ENCODE results near the gene TBC1D8. TPM values are rescaled to one million over a fixed set of nuclear protein-coding genes. Genes with fewer than 3 reads are reported as not detected.

The TBC1D8 gene
- total RNA-seq, 2 donors from 2014 or later = 86.1 to 149 TPM

DNA sequence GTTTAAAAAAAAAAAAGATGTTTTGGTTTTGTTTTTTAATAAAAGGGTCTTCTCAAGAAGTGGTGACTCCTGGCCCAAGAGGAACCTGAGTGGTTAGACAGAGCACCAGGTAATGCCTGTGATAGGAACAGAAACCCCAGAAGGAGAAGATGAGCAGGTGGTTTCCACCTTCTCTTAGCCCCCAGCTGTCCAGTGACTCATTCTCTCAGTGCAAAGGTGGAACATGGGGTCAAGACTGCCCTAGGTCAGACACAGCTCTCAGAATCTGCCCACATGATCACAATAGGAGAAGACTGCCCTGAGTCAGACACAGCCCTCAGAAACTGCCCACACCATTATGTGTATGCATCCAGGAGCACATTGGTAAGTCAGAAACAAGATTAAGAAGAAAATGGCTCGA is 61.8 kb downstream of the TBC1D8 start:
- Histone ChIP-seq H3K4me3 (no peak overlapping the region), H3K27ac (no peak overlapping the region), H3K36me3 (no peaks in the 10 kb centered on the region), H3K27me3 (replicated peaks; ENCODE audit: insufficient read depth) (no peaks in the 10 kb centered on the region), H3K4me1 (replicated peaks) (no peaks in the 10 kb centered on the region), H3K9me3 (no peaks in the 10 kb centered on the region)
- intact Hi-C loops (cut with DNase I) = no loop called here
- DNase-seq (ENCODE audit: low spot score) = no peak
- WGBS = 81% methylated on average over 1 of the region's 1 CpG
- TF ChIP-seq POLR2A (IDR thresholded peaks at IDR 0.05) (no peak), POLR2AphosphoS5 (IDR thresholded peaks at IDR 0.05) (no peak)
- TF ChIP-seq, protein P1, sequence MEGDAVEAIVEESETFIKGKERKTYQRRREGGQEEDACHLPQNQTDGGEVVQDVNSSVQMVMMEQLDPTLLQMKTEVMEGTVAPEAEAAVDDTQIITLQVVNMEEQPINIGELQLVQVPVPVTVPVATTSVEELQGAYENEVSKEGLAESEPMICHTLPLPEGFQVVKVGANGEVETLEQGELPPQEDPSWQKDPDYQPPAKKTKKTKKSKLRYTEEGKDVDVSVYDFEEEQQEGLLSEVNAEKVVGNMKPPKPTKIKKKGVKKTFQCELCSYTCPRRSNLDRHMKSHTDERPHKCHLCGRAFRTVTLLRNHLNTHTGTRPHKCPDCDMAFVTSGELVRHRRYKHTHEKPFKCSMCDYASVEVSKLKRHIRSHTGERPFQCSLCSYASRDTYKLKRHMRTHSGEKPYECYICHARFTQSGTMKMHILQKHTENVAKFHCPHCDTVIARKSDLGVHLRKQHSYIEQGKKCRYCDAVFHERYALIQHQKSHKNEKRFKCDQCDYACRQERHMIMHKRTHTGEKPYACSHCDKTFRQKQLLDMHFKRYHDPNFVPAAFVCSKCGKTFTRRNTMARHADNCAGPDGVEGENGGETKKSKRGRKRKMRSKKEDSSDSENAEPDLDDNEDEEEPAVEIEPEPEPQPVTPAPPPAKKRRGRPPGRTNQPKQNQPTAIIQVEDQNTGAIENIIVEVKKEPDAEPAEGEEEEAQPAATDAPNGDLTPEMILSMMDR (IDR thresholded peaks at IDR 0.05) = no peak

DNA sequence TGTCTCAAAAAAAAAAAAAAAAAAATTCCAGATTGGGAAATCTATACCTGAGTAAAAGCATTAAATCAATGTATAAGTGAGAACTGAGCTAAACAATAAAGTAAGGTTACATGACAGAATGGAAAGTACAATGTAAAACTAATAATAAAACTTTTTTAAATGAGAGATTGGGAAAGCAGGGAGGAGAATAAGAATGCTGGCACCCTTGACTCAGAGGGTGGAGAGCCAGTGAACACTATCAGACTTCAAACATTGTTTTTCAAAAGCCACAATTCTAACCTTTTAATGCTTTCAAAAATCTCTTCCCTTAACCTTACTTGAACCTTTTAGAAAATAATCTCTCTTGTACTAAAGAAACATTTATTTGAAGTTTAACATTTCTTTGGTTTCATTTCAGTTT is 63.5 kb downstream of the TBC1D8 start:
- peak overlapping the region; percentile 33 to 42 for H3K27ac ChIP-seq

DNA sequence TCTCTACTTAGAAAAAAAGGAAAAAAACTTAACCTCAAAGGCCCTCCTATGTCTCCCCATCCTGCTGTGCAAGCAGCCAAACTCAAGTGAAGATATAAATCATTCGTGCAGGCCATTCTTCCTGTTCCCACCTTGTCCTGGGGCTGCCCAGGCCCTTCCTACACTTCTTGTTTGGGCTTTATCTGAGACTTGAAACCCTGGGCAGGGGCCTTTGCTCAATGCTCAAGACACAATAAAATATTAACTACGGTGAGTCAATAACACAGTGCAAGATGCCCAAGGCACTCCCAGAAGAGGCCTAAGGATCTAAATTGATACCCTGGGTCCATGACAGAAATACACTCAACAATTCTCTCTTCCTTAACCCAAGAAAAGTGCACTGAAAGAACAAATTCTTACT is 67.6 kb downstream of the TBC1D8 start:
- intact Hi-C loops (cut with DNase I) = loop anchor here (5.0 kb wide), 1 partner anchor 69 kb away; the partner anchor contains the start of gene TBC1D8
- H3K27me3 ChIP-seq (replicated peaks; ENCODE audit: insufficient read depth) = no peaks in the 10 kb centered on the region
- no peaks in the 10 kb centered on the region for H3K9me3 ChIP-seq
- peak overlapping the region; percentile 31 to 93 for H3K27ac ChIP-seq
- WGBS = 42% methylated on average over 2 of the region's 2 CpGs
- H3K4me3 ChIP-seq = no peak overlapping the region
- H3K4me1 ChIP-seq (replicated peaks) = peaks cover 11% of the 10 kb centered on the region
- no peaks in the 10 kb centered on the region for H3K36me3 ChIP-seq
- no peak for DNase-seq (ENCODE audit: low spot score)
- TF ChIP-seq POLR2AphosphoS5 (IDR thresholded peaks at IDR 0.05) (no peak), POLR2A (IDR thresholded peaks at IDR 0.05) (no peak)
- TF ChIP-seq, protein P1 (IDR thresholded peaks at IDR 0.05) = no peak

More for the DNA sequence above, 63.5 kb downstream of the TBC1D8 start:
- H3K36me3 ChIP-seq = no peaks in the 10 kb centered on the region
- H3K9me3 ChIP-seq = no peaks in the 10 kb centered on the region
- TF ChIP-seq POLR2A (IDR thresholded peaks at IDR 0.05) = no peak
- TF ChIP-seq, protein P1 (IDR thresholded peaks at IDR 0.05) = no peak
- peak; percentile 24 for TF ChIP-seq POLR2AphosphoS5 (IDR thresholded peaks at IDR 0.05)
- peaks cover 6% of the 10 kb centered on the region for H3K4me1 ChIP-seq (replicated peaks)
- DNase-seq (ENCODE audit: low spot score) = no peak
- no peak overlapping the region for H3K4me3 ChIP-seq
- H3K27me3 ChIP-seq (replicated peaks; ENCODE audit: insufficient read depth) = no peaks in the 10 kb centered on the region
- intact Hi-C loops (cut with DNase I) = no loop called here

DNA sequence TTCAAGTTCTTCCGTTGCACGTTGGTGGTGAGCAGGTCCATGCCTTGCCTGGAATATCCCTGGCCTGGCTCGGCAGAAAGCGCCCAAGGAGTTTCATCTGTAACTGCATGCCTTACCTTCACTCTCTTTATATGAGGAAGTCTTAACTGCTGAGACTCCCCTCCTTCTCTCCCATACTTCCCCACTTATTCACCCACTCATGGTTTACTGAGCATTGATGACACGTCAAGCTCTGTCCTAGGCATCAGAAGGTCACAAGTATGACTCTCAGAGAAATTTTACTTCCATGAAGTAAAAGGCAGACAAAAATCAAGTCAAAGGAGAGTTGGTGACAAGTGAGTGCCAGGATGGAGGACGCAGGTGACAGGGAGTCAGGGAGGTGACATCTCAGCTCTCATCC is 68.2 kb downstream of the TBC1D8 start:
- 96% methylated on average over 6 of the region's 6 CpGs for WGBS
- Histone ChIP-seq H3K4me3 (no peak overlapping the region), H3K27ac (peak overlapping the region; percentile 31 to 93), H3K36me3 (no peaks in the 10 kb centered on the region), H3K9me3 (no peaks in the 10 kb centered on the region), H3K27me3 (replicated peaks; ENCODE audit: insufficient read depth) (no peaks in the 10 kb centered on the region), H3K4me1 (replicated peaks) (peaks cover 11% of the 10 kb centered on the region)
- TF ChIP-seq POLR2AphosphoS5 (IDR thresholded peaks at IDR 0.05) (no peak), POLR2A (IDR thresholded peaks at IDR 0.05) (no peak)
- TF ChIP-seq, protein P1 (IDR thresholded peaks at IDR 0.05) = no peak
- intact Hi-C loops (cut with DNase I) = loop anchor here (5.0 kb wide), 1 partner anchor 69 kb away; the partner anchor contains the start of gene TBC1D8
- DNase-seq (ENCODE audit: low spot score) = no peak

DNA sequence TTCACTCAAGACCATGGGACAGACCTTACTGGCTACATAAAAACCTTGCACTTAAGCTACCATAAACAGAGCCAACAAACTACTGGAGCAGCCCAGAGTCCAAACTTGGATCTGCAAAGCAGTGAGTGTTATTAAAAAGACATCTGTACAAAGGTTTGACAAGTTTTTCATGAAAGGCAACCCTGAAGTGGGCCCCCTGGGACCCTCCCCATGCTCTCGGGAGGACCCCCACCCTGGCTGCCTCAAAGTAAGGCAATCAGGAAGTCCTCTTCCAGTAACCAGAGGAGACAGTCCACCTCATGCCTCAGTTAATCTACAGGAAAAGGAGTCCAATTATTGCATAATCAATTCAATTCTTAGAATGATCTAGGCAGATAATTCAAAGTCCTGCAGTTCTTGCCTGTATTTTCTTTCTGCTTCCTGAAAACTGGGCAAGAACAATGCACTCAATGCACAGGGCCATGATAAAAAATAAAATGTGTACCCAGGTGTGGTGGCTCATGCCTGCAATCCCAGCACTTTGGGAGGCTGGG is 69.7 kb downstream of the TBC1D8 start:
- no peaks in the 10 kb centered on the region for H3K36me3 ChIP-seq
- no peaks in the 10 kb centered on the region for H3K27me3 ChIP-seq (replicated peaks; ENCODE audit: insufficient read depth)
- no peak overlapping the region for H3K4me3 ChIP-seq
- WGBS = 54% methylated on average over 1 of the region's 1 CpG
- intact Hi-C loops (cut with DNase I) = loop anchor here (5.0 kb wide), 1 partner anchor 71 kb away; the partner anchor contains the start of gene TBC1D8
- no peak for DNase-seq (ENCODE audit: low spot score)
- peak overlapping the region; percentile 88 to 93 for H3K27ac ChIP-seq
- H3K9me3 ChIP-seq = no peaks in the 10 kb centered on the region
- peaks cover 11% of the 10 kb centered on the region for H3K4me1 ChIP-seq (replicated peaks)
- no peak for TF ChIP-seq POLR2A (IDR thresholded peaks at IDR 0.05)
- TF ChIP-seq, protein P1 (IDR thresholded peaks at IDR 0.05) = no peak
- no peak for TF ChIP-seq POLR2AphosphoS5 (IDR thresholded peaks at IDR 0.05)

All from prostate gland (tissue), 2 donors.